ENCODE results near the gene TPO.

GRCh38 chr2:1483551-1483950, 70.3 kb downstream of the TPO start:
- no peak for TF ChIP-seq CTCF (IDR thresholded peaks at IDR 0.05)
- TF ChIP-seq POLR2A (IDR thresholded peaks at IDR 0.05): no peak
- no peak for TF ChIP-seq EP300 (IDR thresholded peaks at IDR 0.05)
